Colonic mucosa (tissue), 4 donors: Measurements from ENCODE around the gene TMEM247. TPM values are rescaled to one million over a fixed set of nuclear protein-coding genes. Genes with fewer than 3 reads are reported as not detected.

ENCODE experiments used
- DNase-seq: peaks from one replicate; pipeline ENCODE4 v3.0.0-alpha.2; 2020
- H3K27ac ChIP-seq: fragments of 200-600 bp; one replicate; pipeline ENCODE4 v1.8.0; 2021
- H3K27me3 ChIP-seq: fragments of 200-600 bp; one replicate; pipeline ENCODE4 v1.8.0; 2021
- H3K36me3 ChIP-seq: fragments of 200-600 bp; one replicate; pipeline ENCODE4 v1.8.0; 2021
- H3K4me1 ChIP-seq: fragments of 200-600 bp; one replicate; pipeline ENCODE4 v1.8.0; 2021; ENCODE audit warnings: mild to moderate bottlenecking
- H3K4me3 ChIP-seq: fragments of 200-600 bp; one replicate; pipeline ENCODE4 v1.8.0; 2021
- H3K9ac ChIP-seq, 2 donors: one replicate each; pipeline ENCODE4 v1.7.0; 2013; ENCODE audit warnings: control low read depth in 2 of 2, low read depth in 2 of 2, low read length in 2 of 2
- H3K9me3 ChIP-seq: fragments of 200-600 bp; one replicate; pipeline ENCODE4 v1.8.0; 2021
- CTCF ChIP-seq: fragments of 200-600 bp; IDR thresholded peaks from one replicate; pipeline ENCODE4 v1.8.0; 2022; ENCODE audit warnings: antibody characterized with exemption, mild to moderate bottlenecking
- intact Hi-C: fragments of 100-400 bp; cut with DNase I; formaldehyde crosslinking; loops from one replicate; pipeline ENCODE4 v1.14.1; 2022
- total RNA-seq, 2 donors: library from RNA; stranded (reverse); fragmentation: NEBNext Ultra II Directional in 1 of 2; extraction: Animal tissue kit (Norgen Biotek cat#: 25700) in 1 of 2; gene quantifications; one replicate each; pipeline ENCODE4 v1.2.1, GENCODE V29; 2021
- donor health status: healthy.
- donor health status: DM: no; HTN: no; CAD: no.
- donor health status: DM: no; HTN: no; CAD: no.

Gene TMEM247
- total RNA-seq, 2 donors from 2014 or later = not detected

DNA sequence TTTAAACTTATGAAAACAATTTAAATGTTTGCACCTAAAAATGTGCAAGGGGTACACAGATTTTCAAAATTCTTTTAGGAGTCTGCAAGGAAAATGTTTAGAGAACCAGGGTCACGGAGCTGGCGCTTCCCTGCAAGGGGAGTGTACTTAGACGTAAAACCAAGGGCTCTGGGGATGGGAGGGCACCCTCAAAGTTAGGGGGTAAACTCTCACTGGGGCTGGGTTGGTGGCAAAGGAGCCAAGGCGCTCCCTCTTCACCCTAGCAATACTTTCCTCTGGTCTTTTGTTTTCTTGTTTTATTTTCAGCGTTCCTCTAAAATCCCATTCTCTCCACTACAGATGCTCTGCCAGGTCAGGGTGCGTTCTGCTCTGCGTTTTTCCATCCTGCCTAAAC, 20.0 kb downstream of the TMEM247 start:
- no peak for DNase-seq
- Histone ChIP-seq H3K27ac (peak overlapping the region; percentile 52), H3K4me1 (no peaks in the 10 kb centered on the region), H3K9ac (peak overlapping the region in 1 of 2 donors; percentile 52), H3K36me3 (no peaks in the 10 kb centered on the region), H3K4me3 (peak overlapping the region; percentile 44), H3K27me3 (no peaks in the 10 kb centered on the region), H3K9me3 (no peaks in the 10 kb centered on the region)
- no peak for TF ChIP-seq CTCF
- intact Hi-C loops = no loop called here

GRCh38 chr2:46500801-46501200, 21.4 kb downstream of the TMEM247 start:
- TF ChIP-seq CTCF = no peak
- no peak for DNase-seq
- Histone ChIP-seq H3K4me3 (no peak overlapping the region), H3K27ac (no peak overlapping the region), H3K36me3 (no peaks in the 10 kb centered on the region), H3K9me3 (no peaks in the 10 kb centered on the region), H3K4me1 (no peaks in the 10 kb centered on the region), H3K9ac (no peak overlapping the region), H3K27me3 (no peaks in the 10 kb centered on the region)
- intact Hi-C loops = no loop called here

GRCh38 chr2:46502291-46502885, 23.0 kb downstream of the TMEM247 start:
- DNase-seq = no peak
- Histone ChIP-seq H3K27ac (no peak overlapping the region), H3K27me3 (no peaks in the 10 kb centered on the region), H3K36me3 (no peaks in the 10 kb centered on the region), H3K9me3 (no peaks in the 10 kb centered on the region), H3K4me1 (no peaks in the 10 kb centered on the region), H3K9ac (no peak overlapping the region), H3K4me3 (no peak overlapping the region)
- intact Hi-C loops = no loop called here
- TF ChIP-seq CTCF = no peak

DNA sequence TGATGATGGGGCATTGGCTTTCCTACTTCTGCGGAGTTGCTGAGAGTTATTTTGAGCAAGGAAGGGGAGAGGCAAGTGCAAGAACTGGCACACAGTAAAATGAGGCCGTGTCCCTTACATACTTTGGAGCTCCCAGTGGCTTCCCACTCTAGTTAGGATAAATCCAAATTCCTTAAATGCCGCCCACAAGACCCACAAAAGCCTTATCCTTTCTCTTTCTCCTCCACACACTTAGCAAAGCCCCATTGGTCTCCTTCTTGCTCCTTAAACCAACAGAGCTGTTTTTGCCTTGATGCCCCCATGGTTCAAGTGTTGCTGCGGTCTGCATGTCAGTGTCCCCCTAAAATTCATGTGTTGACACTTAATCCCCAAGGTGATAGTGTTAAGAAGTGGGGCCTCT, 24.3 kb downstream of the TMEM247 start:
- no peak for DNase-seq
- H3K27me3 ChIP-seq = no peaks in the 10 kb centered on the region
- intact Hi-C loops = no loop called here
- no peak for TF ChIP-seq CTCF
- no peaks in the 10 kb centered on the region for H3K4me1 ChIP-seq
- H3K4me3 ChIP-seq = no peak overlapping the region
- no peaks in the 10 kb centered on the region for H3K9me3 ChIP-seq
- H3K27ac ChIP-seq = no peak overlapping the region
- no peak overlapping the region for H3K9ac ChIP-seq
- no peaks in the 10 kb centered on the region for H3K36me3 ChIP-seq

- H3K27ac ChIP-seq = no peak overlapping the region
- no peaks in the 10 kb centered on the region for H3K4me1 ChIP-seq
Observed at GRCh38 chr2:46504221-46504620, 24.9 kb downstream of the TMEM247 start.

More at GRCh38 chr2:46504221-46504620, 24.9 kb downstream of the TMEM247 start:
- intact Hi-C loops = no loop called here
- Histone ChIP-seq H3K36me3 (no peaks in the 10 kb centered on the region), H3K27me3 (no peaks in the 10 kb centered on the region), H3K9me3 (no peaks in the 10 kb centered on the region), H3K4me3 (no peak overlapping the region), H3K9ac (no peak overlapping the region)
- no peak for TF ChIP-seq CTCF
- no peak for DNase-seq
